Activated T-helper 1 cell treated with anti-CD3 and anti-CD28 coated beads, Interleukin-12 subunit alpha, Interleukin-12 subunit beta, Interleukin-2, Interleukin-4 antibody, amounts not matched to agents 30 ng/mL and 10 ng/mL and 1 ng/mL, durations not matched to agents 14 hours and 24 hours and 36 hours (primary cell): ENCODE measurements around the gene KBTBD8. TPM values are rescaled to one million over a fixed set of nuclear protein-coding genes. Genes with fewer than 3 reads are reported as not detected.

ENCODE experiments used
- DNase-seq: peaks from one replicate; pipeline ENCODE4 v3.0.0; 2021; ENCODE audit warnings: low spot score
- H3K27ac Mint-ChIP-seq: one replicate; pipeline ENCODE4 v1.8.0; 2021; ENCODE audit warnings: mild to moderate bottlenecking, mixed read lengths
- H3K27me3 Mint-ChIP-seq: one replicate; pipeline ENCODE4 v1.8.0; 2022; ENCODE audit warnings: mild to moderate bottlenecking, moderate library complexity, mixed read lengths; ENCODE audit not compliant: insufficient read depth
- H3K36me3 Mint-ChIP-seq: one replicate; pipeline ENCODE4 v1.8.0; 2021; ENCODE audit warnings: low read depth, mixed read lengths
- H3K4me1 Mint-ChIP-seq: one replicate; pipeline ENCODE4 v1.8.0; 2021; ENCODE audit warnings: low read depth, mixed read lengths
- H3K4me3 Mint-ChIP-seq: one replicate; pipeline ENCODE4 v1.8.0; 2021; ENCODE audit warnings: mild to moderate bottlenecking, moderate library complexity, mixed read lengths
- H3K9me3 Mint-ChIP-seq: one replicate; pipeline ENCODE4 v1.8.0; 2021; ENCODE audit warnings: mixed read lengths
- intact Hi-C: fragments of 100-400 bp; cut with micrococcal nuclease; formaldehyde crosslinking; loops from one replicate; pipeline ENCODE4 v1.15.1; 2024
- total RNA-seq: library from RNA; stranded (reverse); gene quantifications from 2 replicates; pipeline ENCODE4 v1.2.3, GENCODE V29; 2022

The KBTBD8 gene
- total RNA-seq, 1 donor from 2014 or later: 18.3 TPM

DNA sequence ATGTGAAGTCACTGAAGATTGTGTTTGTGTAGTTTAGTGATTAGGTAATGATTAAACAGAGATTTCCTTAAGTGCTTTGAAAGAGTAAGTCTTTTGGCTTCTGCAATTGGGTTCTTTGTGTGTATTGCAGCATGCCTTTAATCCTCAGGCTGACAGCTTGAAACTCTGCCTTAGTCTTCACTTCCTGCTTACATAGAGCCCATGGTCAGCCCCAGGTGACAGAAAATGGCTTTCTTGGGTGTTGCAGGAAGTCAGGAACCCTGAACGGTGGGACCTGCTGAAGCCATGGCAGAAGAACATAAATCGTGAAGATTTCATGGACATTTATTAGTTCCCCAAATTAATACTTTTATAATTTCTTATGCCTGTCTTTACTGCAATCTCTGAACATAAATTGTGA, 61.3 kb downstream of the KBTBD8 start:
- DNase-seq: no peak
- Mint-ChIP-seq H3K36me3 (no peaks in the 10 kb centered on the region), H3K9me3 (peaks cover 4% of the 10 kb centered on the region), H3K4me1 (no peaks in the 10 kb centered on the region), H3K4me3 (no peak overlapping the region), H3K27ac (no peak overlapping the region), H3K27me3 (peaks cover 3% of the 10 kb centered on the region)
- intact Hi-C loops: no loop called here
